HepG2 (cell line): ENCODE measurements around the gene TMEM9. TPM values are rescaled to one million over a fixed set of nuclear protein-coding genes. Genes with fewer than 3 reads are reported as not detected.

Experiments
- ATAC-seq: fragments of 200-7000 bp; cut with Tn5 transposase; 3 replicates; pipeline ENCODE4 v1.9.1; 2020; ENCODE audit warnings: mild to moderate bottlenecking, moderate library complexity
- BruUV-seq: library from RNA; stranded (reverse); fragments of 400-500 nt; replicated peaks from 2 replicates; lab custom pipeline; 2021; lab: Mats Ljungman, UMichigan
- CTCF ChIA-PET: fragments of 300-600 bp; formaldehyde crosslinking; extraction: SDS; loops from one replicate; lab custom pipeline; 2021; ENCODE audit warnings: low total read pairs, inconsistent platforms, low intra/inter-chr PET ratio; lab: Yijun Ruan, JAX
- POLR2A ChIA-PET: fragments of 350-600 bp; sonication (Branson Sonifier 250); formaldehyde crosslinking; loops from one replicate; lab custom pipeline; 2020; ENCODE audit warnings: antibody characterized with exemption, inconsistent platforms; lab: Yijun Ruan, JAX
- DNase-seq: peaks from one replicate; pipeline ENCODE4 v3.0.0-alpha.2; 2015; ENCODE audit warnings: low spot score
- FAIRE-seq: peaks from 3 replicates; lab custom pipeline; 2011; peaks lifted over from hg19 to GRCh38; lab: Jason Lieb, UNC
- H2AFZ ChIP-seq: one replicate; pipeline ENCODE4 v1.6.1; 2011; ENCODE audit warnings: low read length, inconsistent platforms
- H3K27ac ChIP-seq: fragments of 300-600 bp; 3 replicates; pipeline ENCODE4 v1.8.0; 2011; ENCODE audit warnings: mixed run types, mild to moderate bottlenecking, mixed read lengths, low read length, inconsistent platforms; ENCODE audit not compliant: insufficient read depth; ENCODE audit errors: extremely low read length
- H3K27me3 ChIP-seq, 2 experiments: fragments of 200-600 bp in 1 of 2; 2 replicates in 1 of 2; 3 replicates in 1 of 2; pipeline versions ENCODE4 v1.6.0 to v1.8.0; 2011; ENCODE audit warnings: low read length in 2 of 2, mild to moderate bottlenecking in 2 of 2, moderate library complexity in 2 of 2, inconsistent platforms in 1 of 2; ENCODE audit not compliant: insufficient read depth in 2 of 2, control insufficient read depth in 1 of 2
- H3K36me3 ChIP-seq, 2 experiments: fragments of 200-600 bp in 1 of 2; replicated peaks in 1 of 2; 2 replicates in 1 of 2; 3 replicates in 1 of 2; pipeline versions ENCODE4 v1.5.1 to v1.8.0; 2011; ENCODE audit warnings: low read length in 2 of 2, inconsistent platforms in 1 of 2; ENCODE audit not compliant: insufficient read depth in 2 of 2, control insufficient read depth in 1 of 2
- H3K4me1 ChIP-seq: 2 replicates; pipeline ENCODE4 v1.5.1; 2012; ENCODE audit warnings: low read length, inconsistent platforms; ENCODE audit not compliant: insufficient read depth
- H3K4me2 ChIP-seq: 2 replicates; pipeline ENCODE4 v1.6.0; 2011; ENCODE audit warnings: low read depth, low read length, inconsistent platforms
- H3K4me3 ChIP-seq, 3 experiments: fragments of 200-600 bp in 1 of 3; sonication (generic), shearing (Covaris generic) in 1 of 3; replicated peaks in 1 of 3; 2 replicates each; pipeline ENCODE4 v1.5.1; 2011 to 2016; ENCODE audit warnings: low read length in 3 of 3, inconsistent platforms in 2 of 3, low read depth in 2 of 3, mild to moderate bottlenecking in 2 of 3, control low read depth in 1 of 3, mixed read lengths in 1 of 3; ENCODE audit not compliant: insufficient read depth in 1 of 3
- H3K79me2 ChIP-seq: one replicate; pipeline ENCODE4 v1.6.1; 2011; ENCODE audit warnings: low read length, inconsistent platforms; ENCODE audit not compliant: insufficient read depth
- H3K9ac ChIP-seq: 2 replicates; pipeline ENCODE4 v1.6.0; 2011; ENCODE audit warnings: mild to moderate bottlenecking, low read depth, low read length, inconsistent platforms; ENCODE audit not compliant: insufficient read depth
- H3K9me3 ChIP-seq: 2 replicates; pipeline ENCODE4 v1.5.1; 2012; ENCODE audit warnings: mild to moderate bottlenecking, low read length
- H4K20me1 ChIP-seq: 2 replicates; pipeline ENCODE4 v1.6.0; 2011; ENCODE audit warnings: inconsistent platforms, mild to moderate bottlenecking, low read length, moderate library complexity; ENCODE audit not compliant: insufficient read depth
- GTF3A ChIP-seq: sonication (generic); formaldehyde crosslinking; conservative IDR thresholded peaks from 2 replicates; pipeline ENCODE4 v1.4.0; 2020; ENCODE audit warnings: mild to moderate bottlenecking, missing genetic modification reagents
- NR2F6 ChIP-seq, 2 experiments: IDR thresholded peaks; 2 replicates each; pipeline ENCODE4 v1.6.1; 2016; ENCODE audit warnings: antibody characterized with exemption in 1 of 2, mild to moderate bottlenecking in 1 of 2
- RAD21 ChIP-seq: fragments of 450-650 bp; formaldehyde crosslinking; IDR thresholded peaks from 2 replicates; pipeline ENCODE4 v1.5.0; 2020; ENCODE audit warnings: mild to moderate bottlenecking
- SMC3 ChIP-seq: IDR thresholded peaks from 2 replicates; pipeline ENCODE4 v1.6.1; 2011; ENCODE audit warnings: low read length, improper control_type of control experiment
- STAG1 ChIP-seq: sonication (generic); formaldehyde crosslinking; IDR thresholded peaks from 2 replicates; pipeline ENCODE4 v1.4.0; 2020; ENCODE audit warnings: missing genetic modification reagents
- TEAD3 ChIP-seq: optimal IDR thresholded peaks from 2 replicates; pipeline ENCODE3; 2016; ENCODE audit warnings: borderline replicate concordance
- WGBS: methylation state at CpG from one replicate; pipeline ENCODE4 v1.1.6; 2017; ENCODE audit warnings: low lambda C conversion rate; 5-methylcytosine and 5-hydroxymethylcytosine counted together
- in situ Hi-C: cut with HindIII; loops from 2 replicates; pipeline ENCODE4 v1.10.0; 2017; ENCODE audit warnings: low pct_unique_long_range_greater_than_20kb; ENCODE audit not compliant: extremely low pct_ligation_motif_present
- intact Hi-C: fragments of 100-400 bp; cut with micrococcal nuclease; formaldehyde crosslinking; loops from one replicate; pipeline ENCODE4 v1.10.0; 2022; ENCODE audit not compliant: unreplicated experiment
- polyA plus RNA-seq, 8 experiments: library from polyadenylated mRNA; depleted of rRNA in 3 of 8; stranded (reverse) in 7 of 8; unstranded in 1 of 8; fragments of >200 nt; fragmentation: Illumina TruSeq in 4 of 8; extraction: Trizol in 4 of 8; gene quantifications; 2 replicates each; pipeline versions ENCODE4 v1.2.1 to v1.2.3, GENCODE V29; 2011 to 2016; ENCODE audit warnings: low read depth in 4 of 8, missing spikeins in 1 of 8, mixed read lengths in 1 of 8; ENCODE audit not compliant: insufficient read depth in 1 of 8
- total RNA-seq, 5 experiments: library from RNA; depleted of rRNA; stranded (reverse); fragments of >200 nt; fragmentation: Illumina TruSeq; extraction: Trizol; gene quantifications; 2 replicates each; pipeline ENCODE4 v1.2.3, GENCODE V29; 2016; ENCODE audit warnings: low read depth in 1 of 5
- TF ChIP-seq, protein P1 (sequence below): sonication (generic); formaldehyde crosslinking; IDR thresholded peaks from 2 replicates; pipeline ENCODE4 v1.8.0; 2022; ENCODE audit warnings: missing genetic modification reagents, low read depth, mild to moderate bottlenecking, borderline replicate concordance
- TF ChIP-seq, protein P2 (sequence below): IDR thresholded peaks from 2 replicates; pipeline ENCODE4 v1.6.1; 2018; ENCODE audit warnings: missing genetic modification reagents, mild to moderate bottlenecking, missing compliant biosample characterization
- TF ChIP-seq, protein P3 (sequence below): sonication (generic); formaldehyde crosslinking; IDR thresholded peaks from 2 replicates; pipeline ENCODE4 v1.5.0; 2020; ENCODE audit warnings: mild to moderate bottlenecking, missing genetic modification reagents, moderate library complexity
- TF ChIP-seq, protein P4 (sequence below): IDR thresholded peaks from 2 replicates; pipeline ENCODE4 v1.6.1; 2016; ENCODE audit warnings: missing compliant biosample characterization, missing genetic modification reagents, borderline replicate concordance

Gene TMEM9
- total and polyA plus RNA-seq, 2 of the 13 experiments (the other 11 are each of a cell fraction or from before 2014, with no cell fraction given), result 60.9 to 102 TPM

DNA sequence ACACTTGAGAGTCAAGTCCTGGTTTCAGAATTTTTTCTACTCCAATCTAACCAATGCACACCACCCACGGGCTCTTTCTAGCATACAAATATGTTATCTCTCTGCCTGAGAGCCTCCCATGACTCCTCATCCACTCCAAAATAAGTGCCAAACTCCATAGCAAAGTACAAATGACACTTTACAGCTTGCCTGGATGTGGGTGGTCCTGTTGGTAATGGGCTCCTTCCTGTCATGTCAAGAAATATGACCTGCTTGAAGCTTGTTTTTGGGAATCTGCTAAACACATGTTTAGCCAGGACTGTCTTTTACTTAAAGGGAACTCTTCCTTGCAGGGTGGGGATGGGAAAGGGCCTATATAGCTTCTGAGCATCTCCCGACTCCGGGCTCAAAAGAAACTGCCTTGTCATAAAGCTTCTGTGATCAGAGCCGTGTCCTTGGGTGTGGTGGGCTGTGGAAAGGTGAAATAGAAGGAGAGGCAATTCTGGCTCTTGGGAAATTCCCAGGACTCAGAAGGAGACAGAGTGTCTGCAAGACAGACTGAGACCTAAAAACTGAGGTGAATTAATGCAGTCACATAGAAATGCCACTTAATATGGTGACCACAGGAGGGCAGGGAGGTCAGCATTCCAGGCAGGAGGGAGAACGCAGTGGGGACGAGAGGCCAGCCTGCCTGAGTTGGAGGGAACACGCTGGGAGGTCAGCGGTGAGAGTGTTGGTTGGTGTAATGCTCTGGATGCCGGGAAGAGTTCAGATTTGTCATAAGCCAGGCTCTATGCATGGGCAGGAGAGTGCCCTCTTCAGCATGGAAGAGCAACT is 30.2 kb upstream of the TMEM9 start:
- intact Hi-C loops (loop anchor here (1.0 kb wide), 2 partner anchors 30 to 35 kb away; partner anchors contain the start of gene TMEM9), in situ Hi-C loops (no loop called here)
- Histone ChIP-seq H3K27me3 (peaks cover 3 to 54% of the 10 kb centered on the region in 2 experiments; a peak in 4 of 5 replicates), H3K9me3 (no peaks in the 10 kb centered on the region), H4K20me1 (no peaks in the 10 kb centered on the region), H2AFZ (no peak overlapping the region), H3K27ac (no peak overlapping the region), H3K4me1 (peaks cover 17% of the 10 kb centered on the region), H3K4me2 (0 out of 2 replicates have a peak overlapping the region, but pooled peaks have one; percentile 16), H3K9ac (no peak overlapping the region), H3K36me3 (no peaks in the 10 kb centered on the region), H3K79me2 (no peaks in the 10 kb centered on the region), H3K4me3 (no peak overlapping the region)
- FAIRE-seq (peak; percentile 55), DNase-seq (peak; percentile 58), ATAC-seq (peak; percentile 98)
- ChIA-PET POLR2A (no interaction called here), CTCF (interaction anchor here (0.6 to 2.2 kb wide), 2 partner anchors 35 to 58 kb away, joined by 4 to 16 read pairs; partner anchors contain the start of gene ASCL5)
- 10% methylated on average over 9 of the region's 9 CpGs for WGBS
- TF ChIP-seq, protein P1, sequence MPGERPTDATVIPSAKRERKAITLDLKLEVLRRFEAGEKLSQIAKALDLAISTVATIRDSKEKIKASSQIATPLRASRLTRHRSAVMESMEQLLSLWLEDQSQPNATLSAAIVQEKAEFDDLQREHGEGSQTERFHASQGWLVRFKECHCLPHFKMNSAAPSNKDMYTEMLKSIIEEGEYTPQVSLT (CRISPR knock-in tag), result no peak
- TF ChIP-seq GTF3A, result no peak
- TF ChIP-seq, protein P2, sequence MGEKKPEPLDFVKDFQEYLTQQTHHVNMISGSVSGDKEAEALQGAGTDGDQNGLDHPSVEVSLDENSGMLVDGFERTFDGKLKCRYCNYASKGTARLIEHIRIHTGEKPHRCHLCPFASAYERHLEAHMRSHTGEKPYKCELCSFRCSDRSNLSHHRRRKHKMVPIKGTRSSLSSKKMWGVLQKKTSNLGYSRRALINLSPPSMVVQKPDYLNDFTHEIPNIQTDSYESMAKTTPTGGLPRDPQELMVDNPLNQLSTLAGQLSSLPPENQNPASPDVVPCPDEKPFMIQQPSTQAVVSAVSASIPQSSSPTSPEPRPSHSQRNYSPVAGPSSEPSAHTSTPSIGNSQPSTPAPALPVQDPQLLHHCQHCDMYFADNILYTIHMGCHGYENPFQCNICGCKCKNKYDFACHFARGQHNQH, result no peak
- peak; percentile 53; the same call in 1 of the 2 replicates for TF ChIP-seq RAD21 (CRISPR knock-in tag)
- TF ChIP-seq TEAD3 (CRISPR knock-in tag), result peak; percentile 9
- TF ChIP-seq, protein P3, sequence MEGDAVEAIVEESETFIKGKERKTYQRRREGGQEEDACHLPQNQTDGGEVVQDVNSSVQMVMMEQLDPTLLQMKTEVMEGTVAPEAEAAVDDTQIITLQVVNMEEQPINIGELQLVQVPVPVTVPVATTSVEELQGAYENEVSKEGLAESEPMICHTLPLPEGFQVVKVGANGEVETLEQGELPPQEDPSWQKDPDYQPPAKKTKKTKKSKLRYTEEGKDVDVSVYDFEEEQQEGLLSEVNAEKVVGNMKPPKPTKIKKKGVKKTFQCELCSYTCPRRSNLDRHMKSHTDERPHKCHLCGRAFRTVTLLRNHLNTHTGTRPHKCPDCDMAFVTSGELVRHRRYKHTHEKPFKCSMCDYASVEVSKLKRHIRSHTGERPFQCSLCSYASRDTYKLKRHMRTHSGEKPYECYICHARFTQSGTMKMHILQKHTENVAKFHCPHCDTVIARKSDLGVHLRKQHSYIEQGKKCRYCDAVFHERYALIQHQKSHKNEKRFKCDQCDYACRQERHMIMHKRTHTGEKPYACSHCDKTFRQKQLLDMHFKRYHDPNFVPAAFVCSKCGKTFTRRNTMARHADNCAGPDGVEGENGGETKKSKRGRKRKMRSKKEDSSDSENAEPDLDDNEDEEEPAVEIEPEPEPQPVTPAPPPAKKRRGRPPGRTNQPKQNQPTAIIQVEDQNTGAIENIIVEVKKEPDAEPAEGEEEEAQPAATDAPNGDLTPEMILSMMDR, result peak; percentile 74
- no peak for TF ChIP-seq NR2F6 (IDR thresholded peaks at IDR 0.05)
- TF ChIP-seq NR2F6 (CRISPR knock-in tag; IDR thresholded peaks at IDR 0.05), result 0 out of 2 replicates have a peak, but pooled peaks have one; percentile 11
- peak; percentile 58; the same call in 1 of the 2 replicates for TF ChIP-seq SMC3
- TF ChIP-seq STAG1 (CRISPR knock-in tag), result peak; percentile 70
- TF ChIP-seq, protein P4, sequence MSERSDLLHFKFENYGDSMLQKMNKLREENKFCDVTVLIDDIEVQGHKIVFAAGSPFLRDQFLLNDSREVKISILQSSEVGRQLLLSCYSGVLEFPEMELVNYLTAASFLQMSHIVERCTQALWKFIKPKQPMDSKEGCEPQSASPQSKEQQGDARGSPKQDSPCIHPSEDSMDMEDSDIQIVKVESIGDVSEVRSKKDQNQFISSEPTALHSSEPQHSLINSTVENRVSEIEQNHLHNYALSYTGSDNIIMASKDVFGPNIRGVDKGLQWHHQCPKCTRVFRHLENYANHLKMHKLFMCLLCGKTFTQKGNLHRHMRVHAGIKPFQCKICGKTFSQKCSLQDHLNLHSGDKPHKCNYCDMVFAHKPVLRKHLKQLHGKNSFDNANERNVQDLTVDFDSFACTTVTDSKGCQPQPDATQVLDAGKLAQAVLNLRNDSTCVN, result no peak
- no TSS peak for BruUV-seq
